IPS DF 4.7 (cell line): ENCODE results near the gene MARCHF11.

Experiments
- DNase-seq: peaks from one replicate; pipeline ENCODE4 v3.0.0-alpha.2; 2013; ENCODE audit warnings: low spot score; ENCODE audit errors: extremely low read depth

The MARCHF11 gene, protein sequence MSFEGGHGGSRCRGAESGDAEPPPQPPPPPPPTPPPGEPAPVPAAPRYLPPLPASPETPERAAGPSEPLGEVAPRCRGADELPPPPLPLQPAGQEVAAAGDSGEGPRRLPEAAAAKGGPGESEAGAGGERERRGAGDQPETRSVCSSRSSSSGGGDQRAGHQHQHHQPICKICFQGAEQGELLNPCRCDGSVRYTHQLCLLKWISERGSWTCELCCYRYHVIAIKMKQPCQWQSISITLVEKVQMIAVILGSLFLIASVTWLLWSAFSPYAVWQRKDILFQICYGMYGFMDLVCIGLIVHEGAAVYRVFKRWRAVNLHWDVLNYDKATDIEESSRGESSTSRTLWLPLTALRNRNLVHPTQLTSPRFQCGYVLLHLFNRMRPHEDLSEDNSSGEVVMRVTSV

GRCh38 chr5:16179511-16179935 lies at the start of gene MARCHF11:
Gene MARCHF11 (minus strand): TSS chr5:16179791. CDS start chr5:16179575, 216 bp downstream.
- no peak for DNase-seq

GRCh38 chr5:16225927-16226326 lies 46.3 kb upstream of the MARCHF11 start:
- DNase-seq: no peak

- no peak for DNase-seq
Measured at GRCh38 chr5:16192311-16192710, 12.7 kb upstream of the MARCHF11 start.

- no peak for DNase-seq
Measured at GRCh38 chr5:16180789-16181082, 1.1 kb upstream of the MARCHF11 start.

DNA sequence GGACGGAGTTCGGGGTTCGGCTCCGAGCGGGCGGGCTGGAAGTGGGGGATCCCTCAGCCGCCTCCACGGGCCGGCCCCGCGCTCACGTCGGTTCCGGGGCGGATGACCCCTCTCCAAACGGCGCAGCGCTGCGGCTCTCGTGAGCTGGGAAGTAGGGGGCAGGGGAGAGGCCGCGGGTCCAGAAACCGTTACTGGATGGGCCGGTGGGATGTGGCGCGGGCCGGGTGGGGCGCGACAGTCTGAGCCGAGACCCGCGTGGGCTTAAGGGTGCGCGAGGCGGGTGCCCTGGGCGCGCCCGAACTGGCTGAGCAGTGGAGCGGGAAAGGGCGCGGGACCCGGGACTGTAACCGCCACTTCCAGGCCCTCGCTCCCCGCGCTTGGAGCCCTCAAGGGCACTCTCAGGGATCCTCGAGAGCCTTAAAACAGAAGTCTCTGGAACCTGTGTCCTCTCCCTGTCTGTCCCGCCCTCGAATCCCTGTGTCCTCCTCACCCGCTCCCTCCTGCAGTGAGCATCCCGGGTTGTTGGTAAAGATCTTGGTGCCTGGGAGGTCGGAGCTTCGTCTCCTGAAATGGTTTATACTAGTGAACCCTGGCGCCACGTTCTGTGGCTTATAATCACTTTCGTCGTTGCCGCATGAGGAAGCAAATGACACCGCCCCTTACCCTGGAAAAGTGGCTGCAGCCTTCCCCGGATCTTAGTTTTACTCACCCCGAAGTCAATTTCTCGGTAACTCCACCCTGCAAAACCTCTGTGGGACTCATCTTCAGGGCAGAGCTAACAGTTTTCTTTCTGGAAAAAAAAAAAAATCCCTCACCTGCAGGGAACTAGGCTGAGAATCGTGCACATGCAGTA lies 571 bp upstream of the MARCHF11 start:
- no peak for DNase-seq

DNA sequence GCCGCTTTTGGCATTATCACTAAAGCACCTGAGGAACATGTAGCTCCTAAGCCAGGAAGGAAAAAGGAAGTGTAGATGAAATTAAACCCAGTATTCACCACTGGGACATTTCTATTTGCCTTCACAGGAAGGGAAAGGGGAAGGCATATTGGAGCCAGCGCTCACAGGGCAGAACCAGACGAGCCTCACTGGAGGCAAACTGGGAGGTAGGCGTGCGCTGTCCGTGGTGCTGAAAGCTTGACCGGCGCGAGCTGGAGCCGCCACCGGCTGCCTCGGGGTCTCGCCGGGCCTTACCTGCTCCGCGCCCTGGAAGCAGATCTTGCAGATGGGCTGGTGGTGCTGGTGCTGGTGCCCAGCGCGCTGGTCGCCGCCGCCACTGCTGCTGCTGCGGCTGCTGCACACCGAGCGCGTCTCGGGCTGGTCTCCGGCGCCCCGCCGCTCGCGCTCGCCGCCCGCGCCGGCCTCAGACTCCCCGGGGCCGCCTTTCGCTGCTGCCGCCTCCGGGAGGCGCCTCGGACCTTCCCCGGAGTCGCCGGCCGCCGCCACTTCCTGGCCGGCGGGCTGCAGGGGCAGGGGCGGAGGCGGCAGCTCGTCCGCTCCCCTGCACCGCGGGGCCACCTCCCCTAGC lies 732 bp downstream of the MARCHF11 start:
- peak; percentile 71 for DNase-seq

GRCh38 chr5:16169550-16169949 lies 10.0 kb downstream of the MARCHF11 start:
- DNase-seq: no peak

GRCh38 chr5:16160706-16161105 lies 18.9 kb downstream of the MARCHF11 start:
- DNase-seq: peak; percentile 74

GRCh38 chr5:16159636-16160035 lies 20.0 kb downstream of the MARCHF11 start:
- DNase-seq: no peak

GRCh38 chr5:16156152-16156551 lies 23.4 kb downstream of the MARCHF11 start:
- DNase-seq: no peak

DNA sequence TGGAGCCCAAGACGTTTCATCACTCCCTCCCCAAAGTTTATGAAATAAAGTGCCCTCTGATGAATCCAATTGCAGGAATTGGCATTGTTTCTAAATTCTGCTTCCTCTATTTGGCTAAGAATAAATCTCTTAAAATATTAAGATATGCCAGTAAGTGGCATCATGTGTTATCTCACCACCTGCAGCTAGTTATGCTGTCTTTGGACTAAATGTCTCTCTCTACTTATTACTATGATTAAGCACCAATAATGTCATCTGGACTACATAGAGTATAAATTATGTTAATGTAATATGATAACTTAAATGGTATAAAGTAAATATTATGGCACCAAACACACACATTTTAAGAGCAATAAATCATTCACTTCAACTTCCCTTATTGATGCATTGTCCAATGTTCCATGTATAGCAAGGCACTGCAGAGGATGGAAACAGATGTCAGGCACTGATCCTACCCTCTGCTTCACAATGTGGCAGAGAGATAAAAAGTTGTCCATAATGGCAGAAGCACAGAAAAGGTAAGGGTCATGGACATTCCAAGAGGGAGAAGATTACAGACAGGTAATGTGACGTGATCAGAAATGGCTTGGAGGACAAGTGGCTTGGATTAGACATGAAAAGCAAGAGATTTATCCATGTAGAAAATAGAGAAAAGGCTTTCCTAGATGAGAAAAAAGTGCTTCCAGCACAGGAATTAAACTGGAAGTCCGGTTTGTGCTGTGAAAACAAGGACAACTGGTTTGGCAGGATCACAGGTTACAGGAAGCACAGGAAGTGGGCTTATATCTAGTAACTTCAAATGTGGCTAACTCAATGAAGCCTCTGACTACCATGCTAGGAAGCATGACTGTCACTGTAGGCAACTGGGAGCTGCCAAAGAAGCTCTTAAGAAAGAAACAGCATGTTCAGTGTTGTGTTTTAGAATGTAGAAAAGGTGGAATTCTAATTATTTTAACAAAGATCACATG lies 26.7 kb downstream of the MARCHF11 start:
- no peak for DNase-seq

GRCh38 chr5:16149621-16150020 lies 30.0 kb downstream of the MARCHF11 start:
- DNase-seq: no peak

DNA sequence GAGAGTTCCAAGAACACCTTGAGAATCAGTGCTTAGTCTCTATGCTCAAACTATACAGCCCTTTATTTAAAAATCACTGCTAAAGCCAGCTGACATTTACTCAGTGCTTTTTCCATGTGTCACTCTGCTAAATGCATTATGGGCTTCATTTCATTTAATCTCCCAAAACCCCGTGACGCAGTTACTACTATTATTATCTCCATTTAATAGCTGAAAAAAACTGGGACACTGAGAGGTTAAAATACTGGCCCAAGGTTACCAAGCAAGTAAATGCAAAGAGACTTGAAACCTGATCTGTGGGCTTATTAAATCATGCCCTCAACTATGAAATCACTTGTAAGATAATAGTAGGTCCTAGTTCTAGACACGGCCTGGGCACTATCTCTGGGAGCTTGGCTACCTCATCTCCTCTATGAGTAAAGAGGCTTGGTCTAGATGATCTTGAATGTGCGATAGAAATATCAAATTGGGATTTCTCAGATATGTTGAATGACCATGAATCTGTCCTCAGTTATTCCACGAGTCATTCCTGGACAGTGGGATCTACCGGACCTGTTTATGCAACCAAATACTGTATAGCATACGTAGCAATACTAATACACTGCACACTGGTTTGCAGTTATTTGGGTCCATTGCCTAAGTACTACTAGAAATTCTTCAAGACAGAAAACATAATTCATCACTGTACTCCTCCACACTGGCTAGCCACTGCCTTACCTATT lies 32.3 kb downstream of the MARCHF11 start:
- no peak for DNase-seq

DNA sequence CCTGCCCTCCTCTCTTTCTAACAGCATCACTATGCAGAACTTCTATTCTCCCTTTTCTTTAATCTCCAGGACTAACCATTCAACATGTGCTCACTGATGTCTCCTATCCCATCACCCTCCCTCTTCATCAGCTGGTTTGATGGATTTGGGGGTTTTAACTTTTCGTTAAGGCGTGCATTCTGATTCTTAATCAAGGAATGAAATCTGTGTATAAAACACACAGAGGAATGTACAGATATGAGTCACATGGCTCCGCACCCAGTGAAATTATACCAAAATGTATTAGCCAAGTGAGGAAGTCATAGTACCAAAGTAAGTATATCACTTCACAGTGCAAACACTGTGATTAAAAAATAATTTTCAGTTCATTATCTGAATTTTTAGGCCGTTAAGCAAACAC lies 35.2 kb downstream of the MARCHF11 start:
- no peak for DNase-seq

GRCh38 chr5:16143361-16144049 lies 36.1 kb downstream of the MARCHF11 start:
- DNase-seq: no peak

DNA sequence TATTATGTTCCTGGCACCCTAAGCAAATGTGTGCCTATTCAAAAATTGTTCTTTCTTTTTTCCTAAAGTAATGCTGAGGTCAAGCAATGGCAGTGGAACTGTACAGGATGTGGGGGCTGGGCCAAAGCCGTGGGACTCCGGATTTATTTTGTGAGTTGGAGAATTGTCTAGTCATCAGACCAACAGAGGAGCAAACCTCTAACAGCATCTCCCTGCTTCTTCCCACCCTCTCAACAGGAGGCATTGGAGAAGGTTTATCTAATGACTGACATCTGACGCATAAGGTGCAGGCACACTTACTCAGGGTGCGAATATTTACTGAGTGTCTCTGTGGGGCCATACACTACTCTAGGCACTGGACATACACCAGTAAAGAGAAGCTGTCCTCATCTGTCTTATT lies 38.6 kb downstream of the MARCHF11 start:
- DNase-seq: no peak

DNA sequence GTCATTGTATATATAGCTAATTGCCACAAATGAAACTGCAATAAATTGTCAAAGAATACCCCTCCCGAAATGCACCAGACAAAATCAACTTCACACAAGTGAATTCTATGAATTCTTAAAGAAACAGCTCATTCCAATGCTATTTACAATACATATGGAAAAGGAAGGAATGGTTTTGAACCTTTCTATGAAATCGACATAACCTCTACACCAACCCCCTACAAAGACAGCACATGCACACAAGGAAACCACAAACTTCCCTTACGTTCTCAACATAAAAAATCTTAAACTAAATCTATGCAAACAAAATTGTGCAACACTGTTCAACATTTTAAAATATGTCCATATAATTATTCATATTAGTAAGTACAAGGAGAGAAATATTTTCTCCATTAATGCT lies 39.2 kb downstream of the MARCHF11 start:
- no peak for DNase-seq

DNA sequence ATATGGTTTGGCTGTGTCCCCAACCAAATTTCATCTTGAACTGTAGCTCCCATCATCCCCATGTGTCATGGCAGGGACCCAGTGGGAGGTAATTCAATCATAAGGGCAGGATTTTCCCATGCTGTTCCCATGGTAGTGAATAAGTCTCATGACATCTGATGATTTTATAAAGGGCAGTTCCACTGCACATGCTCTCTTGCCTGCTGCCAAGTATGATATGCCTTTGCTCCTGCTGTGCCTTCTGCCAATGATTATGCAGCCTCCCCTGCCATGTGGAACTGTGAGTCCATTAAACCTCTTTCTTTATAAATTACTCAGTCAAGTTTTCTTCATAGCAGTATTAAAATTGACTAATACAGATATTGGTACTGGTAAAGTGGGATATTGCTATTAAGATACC lies 42.4 kb downstream of the MARCHF11 start:
- DNase-seq: no peak

DNA sequence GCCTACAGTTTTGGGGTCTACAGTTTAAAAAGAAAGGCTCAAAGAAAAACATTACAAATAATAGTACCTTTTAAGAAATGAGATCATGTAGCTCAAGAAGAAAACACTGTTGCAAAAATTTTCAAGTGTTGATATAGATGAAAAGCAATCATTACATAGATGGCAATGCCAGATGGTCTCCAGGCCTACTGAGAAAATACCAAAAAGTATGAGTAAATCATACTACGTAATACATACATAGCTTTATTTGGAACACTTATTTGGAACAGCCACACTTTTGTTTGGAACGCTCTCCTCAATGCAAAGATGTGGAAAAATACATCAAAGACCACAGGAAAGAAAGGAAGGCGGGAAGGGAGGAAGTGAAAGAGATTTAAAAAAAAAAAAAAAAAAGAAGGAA lies 44.1 kb downstream of the MARCHF11 start:
- DNase-seq: no peak

DNA sequence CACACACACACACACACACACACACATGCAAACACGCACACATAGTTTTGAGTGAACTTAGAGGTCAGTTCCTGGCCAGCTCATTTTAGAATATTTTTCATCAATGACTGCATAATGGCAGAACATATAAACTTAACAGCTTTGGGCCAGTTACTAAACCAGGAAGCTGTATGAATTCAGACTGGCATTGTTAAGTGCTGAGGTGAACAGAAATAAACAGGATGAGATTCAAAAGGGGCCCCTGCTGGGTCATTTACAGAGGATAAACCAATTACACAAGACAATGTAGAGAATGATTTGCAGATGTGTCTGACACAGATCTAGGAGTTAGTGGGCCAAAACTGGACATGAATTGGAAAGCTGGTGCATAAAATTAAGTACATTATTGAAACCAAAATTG lies 44.6 kb downstream of the MARCHF11 start:
- no peak for DNase-seq
